CD1c-positive myeloid dendritic cell (primary cell): ENCODE results near the gene FAM107B.

Experiments
- DNase-seq: peaks from one replicate; pipeline ENCODE4 v3.0.0-alpha.2; 2016; ENCODE audit errors: extremely low spot score

FAM107B gene

DNA sequence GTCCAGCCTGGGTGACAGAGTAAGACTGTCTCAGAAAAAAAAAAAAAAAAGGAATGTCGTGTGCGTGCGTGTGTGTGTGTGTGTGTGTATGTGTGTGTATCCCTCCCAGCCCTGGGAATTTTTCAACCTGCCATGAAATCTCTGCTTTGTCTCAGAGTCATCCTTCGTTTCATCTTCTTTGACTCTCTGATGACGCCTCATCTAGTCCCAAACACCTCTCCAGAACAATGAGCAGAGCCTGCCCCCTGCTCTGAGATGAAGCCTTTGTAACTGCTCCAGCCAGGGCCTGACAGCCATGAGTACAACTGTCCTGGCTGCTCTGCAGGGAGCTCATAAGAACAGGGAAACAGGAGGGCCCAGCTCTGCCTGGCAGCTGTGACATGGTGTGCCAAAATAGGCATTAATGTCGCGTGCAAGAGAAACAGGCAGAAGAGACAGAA is 149.5 kb downstream of the FAM107B start:
- no peak for DNase-seq

- DNase-seq = peak; percentile 33
Observed at GRCh38 chr10:14624600-14624999, 150.1 kb downstream of the FAM107B start.

GRCh38 chr10:14623931-14624330 is 150.8 kb downstream of the FAM107B start:
- DNase-seq = no peak

GRCh38 chr10:14621037-14621436 is 153.7 kb downstream of the FAM107B start:
- DNase-seq = no peak

- DNase-seq = peak; percentile 58
Observed at GRCh38 chr10:14618674-14619073, 156.0 kb downstream of the FAM107B start.

- peak; percentile 94 for DNase-seq
Observed at GRCh38 chr10:14617852-14618251, 156.8 kb downstream of the FAM107B start.

- DNase-seq = peak; percentile 39
Observed at GRCh38 chr10:14616955-14617730, 157.6 kb downstream of the FAM107B start.

DNA sequence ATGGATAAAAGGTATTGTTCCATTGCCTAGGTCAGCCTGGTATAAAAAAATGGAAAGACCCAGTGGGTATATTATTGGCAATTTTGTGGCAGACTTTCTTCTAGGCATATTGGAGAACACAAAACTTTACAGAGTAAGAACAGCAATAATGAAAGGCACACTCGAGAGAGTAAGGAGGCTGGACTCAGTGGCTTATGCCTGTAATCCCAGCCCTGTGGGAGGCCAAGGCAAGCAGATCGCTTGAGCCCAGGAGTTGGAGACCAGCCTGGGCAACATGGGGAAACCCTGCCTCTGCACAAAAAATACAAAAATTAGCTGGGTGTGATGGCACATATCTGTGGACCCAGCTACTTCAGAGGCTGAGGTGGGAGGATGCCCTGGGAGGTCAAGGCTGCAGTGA is 158.2 kb downstream of the FAM107B start:
- DNase-seq = no peak

DNA sequence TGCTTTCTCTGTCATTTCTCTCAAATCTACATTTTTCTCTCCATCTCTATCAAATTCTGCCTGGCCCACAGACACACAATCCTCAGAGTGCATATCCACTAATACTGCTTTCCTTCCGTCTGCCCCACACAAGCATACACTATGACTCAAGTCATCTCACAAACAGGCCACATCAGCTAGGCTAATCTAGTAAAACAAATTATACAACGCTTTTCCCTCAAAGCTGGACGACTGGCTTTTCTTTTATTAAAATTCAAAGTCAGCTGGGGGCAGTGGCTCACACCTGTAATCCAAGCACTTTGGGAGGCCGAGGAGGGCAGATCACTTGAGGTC is 161.1 kb downstream of the FAM107B start:
- no peak for DNase-seq

DNA sequence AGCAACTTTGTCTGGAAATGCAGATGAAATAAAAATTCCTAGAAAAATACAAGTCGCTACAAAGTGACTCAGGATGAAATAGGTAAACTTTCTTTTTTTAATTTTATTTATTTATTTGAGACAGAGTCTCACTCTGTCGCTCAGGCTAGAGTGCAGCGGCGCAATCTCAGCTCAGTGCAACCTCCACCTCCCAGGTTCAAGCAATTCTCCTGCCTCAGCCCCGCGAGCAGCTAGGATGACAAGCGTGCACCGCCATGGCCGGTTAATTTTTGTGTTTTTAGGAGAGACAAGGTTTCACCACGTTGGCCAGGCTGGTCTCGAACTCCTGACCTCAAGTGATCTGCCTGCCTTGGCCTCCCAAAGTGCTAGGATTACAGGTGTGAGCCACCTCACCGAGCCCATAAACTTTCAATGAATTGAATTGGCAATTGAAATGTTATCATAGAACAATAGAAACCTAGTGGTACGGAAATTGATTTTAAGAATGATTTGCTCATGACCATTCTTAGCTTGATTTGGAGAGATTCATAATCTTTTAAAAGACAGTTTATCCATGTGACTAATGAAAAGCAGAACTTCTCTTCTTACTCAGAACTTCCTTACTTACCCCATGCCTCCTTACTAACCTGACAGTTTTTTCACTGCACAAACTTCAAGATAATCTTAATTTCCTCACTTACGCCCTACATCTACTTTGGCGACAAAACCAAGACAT is 161.7 kb downstream of the FAM107B start:
- peak; percentile 69 for DNase-seq

GRCh38 chr10:14611968-14612693 is 162.6 kb downstream of the FAM107B start:
- no peak for DNase-seq

DNA sequence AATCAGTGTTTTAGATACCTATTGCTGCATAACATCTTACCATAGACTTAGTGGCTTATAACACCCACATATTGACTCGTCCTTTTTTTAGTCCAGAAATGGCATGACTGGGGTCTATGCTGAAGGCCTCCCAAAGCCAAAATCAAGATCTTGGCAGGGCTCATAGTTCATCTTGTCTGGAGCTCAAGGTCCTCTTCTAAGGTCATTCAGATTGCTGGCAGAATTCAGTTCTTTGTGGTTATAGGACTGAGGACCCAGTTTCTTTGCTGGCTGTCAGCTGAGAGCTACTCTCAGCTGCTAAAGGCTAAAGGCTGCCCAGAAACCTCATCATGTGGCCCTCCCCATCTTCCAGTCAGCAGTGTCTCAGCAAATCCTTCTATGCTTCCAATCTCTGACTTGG is 165.5 kb downstream of the FAM107B start:
- DNase-seq = no peak

DNA sequence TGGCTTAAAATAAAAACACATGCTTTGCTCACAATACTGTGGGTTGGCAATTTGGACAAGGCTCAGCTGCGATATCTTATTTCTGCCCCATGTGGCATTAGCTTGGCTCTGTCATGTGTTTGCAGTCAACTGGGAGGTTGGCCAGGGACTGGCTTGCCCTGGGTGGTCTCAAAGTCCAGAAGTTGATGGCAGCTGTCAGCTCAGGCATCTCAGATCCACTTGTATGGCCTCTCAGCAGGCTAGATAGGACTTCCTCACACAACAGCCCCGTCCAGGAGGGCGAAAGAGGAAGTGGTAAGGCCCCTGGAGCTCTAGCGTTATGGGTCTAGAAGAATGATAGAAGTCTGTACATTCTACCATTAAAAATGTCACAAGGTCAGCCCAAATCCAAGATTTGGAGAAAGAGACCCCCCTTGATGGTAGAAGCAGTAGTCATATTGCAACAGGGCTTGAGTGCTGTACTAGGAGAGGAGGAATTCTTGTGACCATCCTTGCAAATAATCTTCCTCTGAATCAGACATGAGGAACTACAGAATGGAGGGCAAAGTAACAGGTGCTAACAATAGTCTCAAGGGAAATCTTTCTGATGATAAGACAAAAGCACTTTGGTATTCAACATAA is 166.2 kb downstream of the FAM107B start:
- DNase-seq = peak; percentile 86

GRCh38 chr10:14606633-14607032 is 168.1 kb downstream of the FAM107B start:
- no peak for DNase-seq

DNA sequence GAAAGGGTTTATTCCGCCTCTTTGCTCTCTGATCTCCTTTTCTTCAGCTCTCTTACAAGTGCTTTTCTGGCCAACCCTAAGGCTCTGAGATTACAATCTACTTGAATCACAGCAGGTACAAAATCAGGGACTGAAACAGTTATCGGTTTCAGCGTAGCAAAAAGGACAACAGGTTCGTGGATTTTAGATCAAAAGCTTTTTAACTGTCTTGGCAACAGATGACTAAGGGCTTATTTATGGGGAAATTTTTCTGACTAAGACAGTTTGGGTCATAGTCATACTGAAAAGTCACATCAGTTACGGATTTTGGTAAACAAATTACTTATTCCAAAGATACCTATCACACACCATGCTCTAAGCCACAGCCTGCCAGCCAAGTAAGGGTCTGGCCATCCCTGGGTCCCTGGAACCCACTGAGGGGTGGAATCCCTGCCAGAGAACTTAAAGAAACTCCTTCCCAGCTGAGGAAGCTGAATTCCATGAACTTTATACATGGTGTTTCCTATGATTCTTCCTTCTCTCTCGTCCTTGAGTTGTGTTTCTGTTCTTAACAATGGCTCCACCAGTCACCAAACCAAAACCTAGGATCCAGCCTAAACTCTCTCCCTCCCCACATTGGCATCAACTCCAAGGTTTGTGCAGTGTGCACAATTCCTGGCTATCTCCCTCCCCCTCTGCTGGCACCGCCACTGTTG is 169.3 kb downstream of the FAM107B start:
- DNase-seq = peak; percentile 87

DNA sequence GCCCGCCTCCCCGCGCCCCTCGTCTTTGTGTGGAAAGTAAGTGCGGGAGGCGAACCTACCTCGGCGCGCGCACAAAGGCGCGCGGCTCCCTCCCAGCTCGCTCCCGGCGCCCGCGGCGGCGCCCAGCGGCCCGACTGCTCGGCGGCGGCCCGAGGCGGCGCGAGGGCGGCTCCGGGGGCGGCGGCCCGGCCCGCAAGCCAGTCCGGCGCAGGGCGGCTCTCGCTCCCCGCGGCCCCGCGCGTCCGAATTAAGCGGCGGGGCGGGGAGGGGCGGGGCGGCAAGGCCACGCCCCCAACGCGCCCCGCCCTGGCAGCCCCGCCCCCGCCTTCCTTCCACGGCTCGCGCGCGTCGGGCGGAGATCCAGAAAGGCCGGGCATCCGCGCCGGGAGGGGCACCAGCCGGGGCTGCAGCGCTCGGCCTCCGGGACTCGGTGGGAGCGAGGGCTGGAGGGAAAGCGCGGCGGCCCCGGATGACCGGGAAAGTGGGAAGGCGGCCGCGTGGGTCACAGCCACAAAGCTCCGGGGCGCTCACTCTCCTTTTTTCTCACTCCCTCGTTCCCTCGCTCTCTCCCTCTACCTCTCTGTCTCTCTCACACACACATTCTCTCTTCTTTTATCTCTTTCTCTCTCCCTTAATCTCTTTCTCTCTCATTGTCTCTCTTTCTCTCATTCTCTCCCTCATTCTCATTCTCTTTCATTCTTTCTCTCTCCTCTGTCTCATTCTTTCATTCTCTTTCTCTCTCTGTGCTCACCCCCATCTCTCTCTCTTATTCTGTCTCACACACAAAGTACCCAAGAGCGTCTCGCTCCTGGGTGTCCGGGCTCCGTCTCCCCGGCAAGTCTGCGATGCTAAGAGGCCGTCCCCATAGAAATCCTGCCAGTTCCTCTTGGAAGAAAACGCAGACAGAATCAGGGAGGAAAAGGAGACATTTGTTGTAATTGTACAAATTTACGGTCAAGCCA is 170.2 kb downstream of the FAM107B start:
- peak; percentile 94 for DNase-seq

DNA sequence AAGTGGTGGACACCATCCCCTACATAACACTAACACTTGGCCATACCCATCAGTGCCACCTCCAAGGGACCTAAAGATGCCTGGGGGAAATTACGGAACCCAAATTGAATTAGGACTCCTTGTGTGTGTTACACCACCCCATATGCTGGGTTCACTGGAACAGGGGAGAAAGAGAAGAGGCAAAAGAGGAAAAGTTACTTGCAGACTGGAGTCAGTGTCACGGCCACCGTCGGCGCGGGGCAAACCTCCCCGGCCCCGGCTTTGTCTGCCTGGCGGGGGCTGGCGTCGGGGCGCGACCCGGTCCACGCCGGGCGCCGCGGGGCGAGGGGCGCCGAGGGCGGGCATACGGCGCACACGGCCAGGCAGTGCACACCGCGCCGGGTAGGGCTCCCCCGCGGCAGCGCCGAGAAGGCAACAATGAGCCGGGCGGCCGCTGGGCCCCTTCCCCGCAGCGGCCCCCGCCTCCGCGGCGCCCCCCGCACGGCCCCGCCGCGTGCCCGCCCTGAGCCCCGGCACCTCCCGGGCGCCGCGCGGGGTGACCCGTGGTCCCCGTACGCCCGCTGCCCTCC is 171.1 kb downstream of the FAM107B start:
- peak; percentile 56 for DNase-seq

- DNase-seq = no peak
Observed at GRCh38 chr10:14602807-14603533, 171.7 kb downstream of the FAM107B start.
